Activated CD4-positive, alpha-beta T cell treated with anti-CD3 and anti-CD28 coated beads, Interleukin-2, amount 50 U/mL, for 48 hours (primary cell): Measurements from ENCODE around the gene SLC5A6.

ENCODE experiments used
- DNase-seq, 2 experiments: peaks; one replicate each; pipeline ENCODE4 v3.0.0-alpha.2; 2020

Gene SLC5A6

GRCh38 chr2:27170581-27171337 lies 41.3 kb downstream of the SLC5A6 start:
- DNase-seq: no peak

DNA sequence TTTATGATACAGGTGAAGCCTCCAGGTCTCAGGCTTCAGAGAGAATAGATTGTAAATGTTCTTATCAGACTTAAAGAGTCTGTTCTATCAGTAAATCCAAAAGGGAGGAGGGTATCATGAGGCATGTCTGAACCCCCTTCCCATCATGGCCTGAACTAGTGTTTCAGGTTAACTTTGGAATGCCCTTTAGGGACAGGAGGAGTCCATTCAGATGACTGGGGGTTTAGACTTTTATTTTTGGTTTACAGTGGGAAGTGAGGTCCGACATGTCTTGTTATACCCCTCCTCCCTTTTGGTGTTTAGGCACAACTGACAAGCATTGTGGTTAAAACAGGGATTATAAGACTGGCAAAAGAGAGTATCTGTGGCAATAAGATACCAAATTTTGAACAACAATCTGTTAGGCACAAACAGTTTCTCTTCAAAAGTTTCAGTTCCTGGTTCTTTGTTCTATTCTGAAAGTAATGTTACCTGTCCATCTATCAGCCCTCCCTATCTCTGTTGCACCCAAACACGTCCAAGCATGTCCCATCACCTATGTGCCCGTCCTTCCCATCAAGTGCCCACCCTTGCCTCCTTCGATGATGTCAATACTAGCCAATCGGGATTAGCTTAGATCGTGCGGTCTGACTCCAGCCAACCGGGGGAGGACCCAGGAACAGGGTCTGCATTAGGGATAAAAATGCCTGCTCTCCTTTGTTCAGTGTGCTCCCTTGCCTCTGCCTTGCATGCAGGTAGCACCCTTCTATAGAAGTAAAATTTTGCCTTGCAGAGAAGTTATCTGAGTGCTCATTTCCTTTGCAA lies 46.9 kb downstream of the SLC5A6 start:
- no peak for DNase-seq

DNA sequence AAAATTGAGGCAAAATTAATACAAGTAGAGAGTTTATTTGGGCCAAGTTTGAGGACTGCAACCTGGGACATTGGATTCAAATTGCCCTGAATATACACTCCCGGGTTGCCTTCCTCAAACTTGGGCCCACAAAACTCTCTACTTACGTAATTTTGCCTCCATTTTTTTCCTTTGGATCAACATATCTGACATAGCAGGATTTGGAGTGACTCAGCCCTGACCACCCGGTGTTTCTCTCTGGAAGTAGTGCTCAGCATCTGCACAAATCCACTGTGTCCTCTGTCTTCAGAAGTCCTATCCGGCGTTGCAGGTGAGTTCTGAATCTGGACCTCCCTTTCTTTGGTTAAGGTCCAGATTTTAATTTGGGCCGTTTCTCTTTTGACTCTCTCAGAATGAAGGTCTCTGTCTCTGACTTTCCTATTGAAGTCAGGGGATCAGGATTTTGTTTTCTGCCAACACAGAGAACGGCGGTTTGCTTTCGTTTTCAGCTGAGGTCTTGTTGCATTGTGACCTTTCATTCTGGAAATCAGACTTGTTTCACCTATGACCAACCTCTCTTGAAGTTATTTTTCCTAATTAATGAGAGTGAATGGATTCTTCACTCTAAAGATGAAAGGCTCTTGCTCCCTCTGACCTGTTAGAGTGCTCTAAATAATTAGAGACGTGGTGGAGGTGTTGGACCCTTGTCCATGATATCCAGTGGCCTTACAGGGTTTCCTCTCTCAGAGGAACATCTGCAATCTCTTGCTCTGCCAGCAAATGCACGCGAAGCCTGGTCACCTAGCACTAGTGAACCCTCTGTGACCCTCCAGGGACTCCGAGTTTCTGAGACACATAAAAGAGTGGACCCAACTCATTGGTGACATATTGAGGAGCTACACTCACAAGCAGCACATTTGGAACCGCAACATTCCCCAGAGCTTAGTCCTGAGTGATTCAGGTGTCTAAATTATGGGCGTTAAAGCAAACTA lies 49.6 kb downstream of the SLC5A6 start:
- no peak for DNase-seq

DNA sequence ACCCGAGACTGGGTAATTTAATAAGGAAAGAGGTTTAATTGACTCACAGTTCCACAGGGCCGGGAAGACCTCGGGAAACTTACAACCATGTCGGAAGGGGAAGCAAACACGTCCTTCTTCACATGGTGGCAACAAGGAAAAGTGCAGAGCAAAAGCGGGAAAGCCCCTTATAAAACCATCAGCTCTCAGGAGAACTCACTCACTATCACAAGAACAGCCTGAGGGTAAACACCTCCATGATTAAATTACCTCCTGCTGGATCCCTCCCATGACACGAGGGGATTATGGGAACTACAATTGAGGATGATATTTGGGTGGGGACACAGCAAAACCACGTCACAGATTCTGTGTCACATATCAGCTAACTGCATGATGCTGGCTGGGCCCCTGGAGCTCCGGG lies 51.9 kb downstream of the SLC5A6 start:
- no peak for DNase-seq

DNA sequence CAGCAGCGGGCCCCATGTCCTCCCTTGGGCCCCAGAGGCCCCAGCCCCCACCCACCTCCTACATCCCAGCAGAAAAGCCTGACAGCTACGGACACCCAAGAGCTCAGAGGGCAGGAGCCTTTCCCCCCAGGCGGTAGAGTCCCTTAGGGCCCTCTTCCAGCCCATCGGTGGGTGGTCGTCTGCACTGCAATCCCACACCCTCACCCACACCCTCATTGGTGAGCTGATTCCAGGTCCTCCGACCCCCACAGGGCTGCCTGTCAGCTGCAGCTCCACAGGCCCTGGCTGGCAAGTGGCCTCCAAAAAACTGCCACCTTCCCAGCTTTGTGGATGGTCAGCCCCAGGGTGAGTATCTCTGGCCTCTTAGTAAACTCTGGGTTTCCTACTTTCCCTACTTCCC lies 52.8 kb downstream of the SLC5A6 start:
- no peak for DNase-seq

- no peak for DNase-seq
These were observed 53.6 kb downstream of the SLC5A6 start for GRCh38 chr2:27158468-27158867.

DNA sequence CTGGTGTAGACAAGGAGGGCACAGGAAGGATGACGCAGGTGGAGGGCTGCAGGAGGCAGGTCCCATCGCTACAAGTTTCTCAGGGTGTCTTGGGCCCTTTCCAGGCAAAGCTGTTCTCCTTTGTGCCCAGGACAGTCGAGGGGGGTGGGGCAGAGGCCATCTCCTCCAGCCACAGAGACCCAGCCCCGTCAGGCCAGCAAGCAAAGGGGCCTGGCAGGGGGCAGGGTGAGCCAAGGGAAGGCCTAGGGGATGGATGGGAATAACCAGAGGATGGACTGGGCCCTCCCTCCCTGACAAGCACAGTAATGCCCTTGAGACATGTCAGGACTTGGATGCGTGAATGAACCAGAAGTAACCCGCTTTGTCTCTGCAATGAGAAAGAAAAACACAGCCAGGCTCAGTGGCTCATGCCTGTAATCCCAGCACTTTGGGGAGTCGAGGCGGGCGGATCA lies 57.0 kb downstream of the SLC5A6 start:
- DNase-seq: no peak

- DNase-seq: no peak
These were observed 57.6 kb downstream of the SLC5A6 start for GRCh38 chr2:27154488-27154887.

DNA sequence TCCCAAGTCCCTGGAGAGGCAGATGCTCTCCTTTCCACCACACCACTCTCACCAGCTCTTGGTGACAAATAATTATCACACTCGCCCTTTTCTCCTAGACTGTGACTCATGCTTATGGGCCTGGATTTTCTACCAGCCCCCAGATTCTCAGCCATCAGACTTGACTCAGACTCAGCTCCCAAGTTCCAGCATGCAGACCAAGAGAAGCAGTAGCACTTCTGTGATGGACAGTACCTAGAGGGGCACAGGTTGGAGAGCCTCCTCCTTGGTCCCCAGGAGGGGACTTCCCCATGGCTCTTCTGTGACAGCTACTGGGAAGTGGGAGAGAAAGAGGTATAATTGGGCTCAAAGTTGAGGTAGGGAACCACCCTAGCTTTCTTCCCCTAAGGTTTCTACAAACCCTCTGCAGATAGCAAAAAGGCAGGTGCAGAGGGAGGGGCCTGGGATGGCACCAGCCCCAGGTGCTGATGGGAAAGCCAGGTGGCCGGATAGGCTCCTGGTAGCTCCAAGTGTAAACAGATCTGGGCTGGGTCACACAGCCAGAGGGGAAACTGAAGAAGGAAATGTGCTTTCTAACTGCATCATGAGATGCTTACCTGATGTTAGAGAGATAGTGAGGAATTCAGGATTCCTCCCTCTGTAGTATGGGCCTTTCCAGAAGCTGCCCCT lies 59.1 kb downstream of the SLC5A6 start:
- DNase-seq: no peak

GRCh38 chr2:27152102-27152795 lies 59.8 kb downstream of the SLC5A6 start:
- no peak for DNase-seq

DNA sequence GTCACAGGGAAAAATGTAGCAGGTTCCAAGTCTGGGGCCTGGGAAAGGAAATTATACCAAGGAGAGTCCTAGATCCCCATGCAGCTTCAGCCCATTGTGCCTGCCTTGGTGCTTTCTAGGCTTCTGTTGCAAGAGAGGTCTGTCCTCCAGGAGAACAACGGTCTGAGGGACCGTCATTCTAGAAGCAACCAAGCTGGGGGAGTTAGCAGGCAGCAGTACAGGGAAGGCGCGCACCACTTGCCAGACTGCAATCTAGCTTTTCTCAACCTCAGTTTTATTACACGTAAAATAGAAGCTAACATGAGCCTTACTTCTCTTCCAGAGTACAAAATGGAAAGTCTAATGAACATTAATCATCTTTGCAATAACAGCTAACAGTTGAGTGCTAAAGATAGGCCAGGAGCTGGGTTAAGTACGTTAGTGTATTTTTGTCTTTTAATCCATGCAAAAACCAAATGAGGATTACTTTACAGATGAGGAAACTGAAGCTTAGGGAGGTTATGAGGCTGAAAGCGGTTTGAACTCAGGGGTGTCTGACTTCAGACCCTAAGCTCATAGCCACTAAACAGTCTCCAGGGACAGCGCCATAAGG lies 61.3 kb downstream of the SLC5A6 start:
- no peak for DNase-seq
